ENCODE data around the gene HCK. TPM values are rescaled to one million over a fixed set of nuclear protein-coding genes. Genes with fewer than 3 reads are reported as not detected.

The HCK gene
- total RNA-seq, 2 donors from 2014 or later = 0.24 to 0.40 TPM

- no peaks in the 10 kb centered on the region for H3K9me3 ChIP-seq (ENCODE audit: control insufficient read depth, low read length)
- no peaks in the 10 kb centered on the region for H3K4me1 Mint-ChIP-seq
- no peak overlapping the region for H3K27ac ChIP-seq (ENCODE audit: low read depth, low read length)
- no peak overlapping the region for H3K9ac ChIP-seq (ENCODE audit: extremely low read depth, low read length, poor library complexity, severe bottlenecking)
- H3K27ac Mint-ChIP-seq = no peak overlapping the region
- no CpG with 5 or more reads among the region's 2 CpGs for WGBS, 2 experiments (ENCODE audit: insufficient coverage in 1 of 2, insufficient read length in 1 of 2)
- no peak for DNase-seq
- no peaks in the 10 kb centered on the region for H3K4me1 ChIP-seq (ENCODE audit: control insufficient read depth, insufficient read depth, low read length)
- peaks cover 7% of the 10 kb centered on the region for H3K27me3 Mint-ChIP-seq (ENCODE audit: insufficient read depth)
- no peaks in the 10 kb centered on the region for H3K9me3 Mint-ChIP-seq
- no peaks in the 10 kb centered on the region for H3K36me3 Mint-ChIP-seq (ENCODE audit: low read depth)
- no peaks in the 10 kb centered on the region for H3K27me3 ChIP-seq (ENCODE audit: control insufficient read depth, insufficient read depth, low read length, poor library complexity, severe bottlenecking)
- no peaks in the 10 kb centered on the region for H3K36me3 ChIP-seq (ENCODE audit: control insufficient read depth, insufficient read depth, low read length)
- no peak overlapping the region for H3K4me3 Mint-ChIP-seq
- H3K4me3 ChIP-seq (ENCODE audit: low read length) = no peak overlapping the region
- TF ChIP-seq CTCF (conservative IDR thresholded peaks at IDR 0.05) = no peak
These were observed 16.1 kb downstream of the HCK start for GRCh38 chr20:32068174-32068573.

GRCh38 chr20:32069711-32070110 lies 17.7 kb downstream of the HCK start:
- H3K36me3 ChIP-seq (ENCODE audit: control insufficient read depth, insufficient read depth, low read length) = no peaks in the 10 kb centered on the region
- no peak overlapping the region for H3K27ac ChIP-seq (ENCODE audit: low read depth, low read length)
- Mint-ChIP-seq H3K4me3 (no peak overlapping the region), H3K9me3 (no peaks in the 10 kb centered on the region), H3K27me3 (ENCODE audit: insufficient read depth) (peaks cover 7% of the 10 kb centered on the region), H3K27ac (no peak overlapping the region), H3K4me1 (no peaks in the 10 kb centered on the region), H3K36me3 (ENCODE audit: low read depth) (no peaks in the 10 kb centered on the region)
- no peak overlapping the region for H3K4me3 ChIP-seq (ENCODE audit: low read length)
- H3K9ac ChIP-seq (ENCODE audit: extremely low read depth, low read length, poor library complexity, severe bottlenecking) = no peak overlapping the region
- no peaks in the 10 kb centered on the region for H3K4me1 ChIP-seq (ENCODE audit: control insufficient read depth, insufficient read depth, low read length)
- no peaks in the 10 kb centered on the region for H3K9me3 ChIP-seq (ENCODE audit: control insufficient read depth, low read length)
- no peaks in the 10 kb centered on the region for H3K27me3 ChIP-seq (ENCODE audit: control insufficient read depth, insufficient read depth, low read length, poor library complexity, severe bottlenecking)
- no peak for DNase-seq
- TF ChIP-seq CTCF (conservative IDR thresholded peaks at IDR 0.05) = no peak

GRCh38 chr20:32070282-32070681 lies 18.2 kb downstream of the HCK start:
- Histone ChIP-seq H3K9me3 (ENCODE audit: control insufficient read depth, low read length) (no peaks in the 10 kb centered on the region), H3K36me3 (ENCODE audit: control insufficient read depth, insufficient read depth, low read length) (no peaks in the 10 kb centered on the region), H3K4me3 (ENCODE audit: low read length) (no peak overlapping the region), H3K27me3 (ENCODE audit: control insufficient read depth, insufficient read depth, low read length, poor library complexity, severe bottlenecking) (no peaks in the 10 kb centered on the region), H3K9ac (ENCODE audit: extremely low read depth, low read length, poor library complexity, severe bottlenecking) (no peak overlapping the region), H3K4me1 (ENCODE audit: control insufficient read depth, insufficient read depth, low read length) (no peaks in the 10 kb centered on the region), H3K27ac (ENCODE audit: low read depth, low read length) (no peak overlapping the region)
- Mint-ChIP-seq H3K27me3 (ENCODE audit: insufficient read depth) (peaks cover 13% of the 10 kb centered on the region), H3K27ac (no peak overlapping the region), H3K36me3 (ENCODE audit: low read depth) (no peaks in the 10 kb centered on the region), H3K4me3 (no peak overlapping the region), H3K4me1 (no peaks in the 10 kb centered on the region), H3K9me3 (no peaks in the 10 kb centered on the region)
- no peak for TF ChIP-seq CTCF (conservative IDR thresholded peaks at IDR 0.05)
- DNase-seq = no peak
- WGBS, 2 experiments (ENCODE audit: insufficient coverage in 1 of 2, insufficient read length in 1 of 2) = 92 to 100% methylated on average over 1 of the region's 1 CpG
